Endothelial cell of umbilical vein (primary cell): ENCODE measurements around the gene IL22. TPM values are rescaled to one million over a fixed set of nuclear protein-coding genes. Genes with fewer than 3 reads are reported as not detected.

ENCODE experiments used
- BruUV-seq: library from RNA; stranded (reverse); fragments of 400-500 nt; replicated peaks from 2 replicates; lab custom pipeline; 2021; lab: Mats Ljungman, UMichigan
- CTCF ChIA-PET: fragments of 300-600, 350-600 bp; sonication (Branson Sonifier 250); formaldehyde crosslinking; loops from one replicate; lab custom pipeline; 2021; ENCODE audit warnings: antibody characterized with exemption, inconsistent platforms; lab: Charles Lee
- POLR2A ChIA-PET: fragments of 300-600, 350-600 bp; sonication (Branson Sonifier 250); formaldehyde crosslinking; loops from one replicate; lab custom pipeline; 2021; ENCODE audit warnings: antibody characterized with exemption, inconsistent platforms; lab: Charles Lee
- DNase-seq: peaks from one replicate; pipeline ENCODE4 v3.0.0-alpha.2; 2011; ENCODE audit warnings: low read depth, low spot score
- FAIRE-seq: peaks from 2 replicates; lab custom pipeline; 2011; peaks lifted over from hg19 to GRCh38; lab: Jason Lieb, UNC
- H2AFZ ChIP-seq: 2 replicates; pipeline ENCODE4 v1.6.0; 2012; ENCODE audit warnings: low read depth, low read length, control low read depth, inconsistent platforms
- H3K27ac ChIP-seq: 2 replicates; pipeline ENCODE4 v1.5.1; 2011; ENCODE audit warnings: low read depth, mild to moderate bottlenecking, control low read depth, low read length, moderate library complexity; ENCODE audit not compliant: insufficient read depth
- H3K27me3 ChIP-seq, 2 experiments: 2 replicates each; pipeline versions ENCODE4 v1.6.0 to v1.6.1; 2011; ENCODE audit warnings: low read length in 2 of 2, mixed read lengths in 1 of 2; ENCODE audit not compliant: control insufficient read depth in 2 of 2, insufficient read depth in 2 of 2
- H3K36me3 ChIP-seq, 2 experiments: 2 replicates in 1 of 2; 3 replicates in 1 of 2; pipeline ENCODE4 v1.5.1; 2011; ENCODE audit warnings: low read length in 2 of 2, mild to moderate bottlenecking in 1 of 2, moderate library complexity in 1 of 2; ENCODE audit not compliant: control insufficient read depth in 2 of 2, insufficient read depth in 2 of 2; ENCODE audit errors: extremely low read depth in 1 of 2
- H3K4me1 ChIP-seq: 3 replicates; pipeline ENCODE4 v1.5.1; 2011; ENCODE audit warnings: mild to moderate bottlenecking, low read length; ENCODE audit not compliant: control insufficient read depth, insufficient read depth; ENCODE audit errors: extremely low read depth
- H3K4me2 ChIP-seq: 2 replicates; pipeline ENCODE4 v1.6.1; 2011; ENCODE audit warnings: low read length, control low read depth, mixed read lengths; ENCODE audit not compliant: insufficient read depth
- H3K4me3 ChIP-seq, 3 experiments: fragments of 200-600 bp in 1 of 3; sonication (generic), shearing (Covaris generic) in 1 of 3; replicated peaks in 1 of 3; 2 replicates each; pipeline ENCODE4 v1.5.1; 2011 to 2016; ENCODE audit warnings: control low read depth in 3 of 3, low read length in 3 of 3, mild to moderate bottlenecking in 2 of 3, inconsistent platforms in 1 of 3, low read depth in 1 of 3, moderate library complexity in 1 of 3; ENCODE audit not compliant: insufficient read depth in 1 of 3
- H3K79me2 ChIP-seq: 2 replicates; pipeline ENCODE4 v1.6.0; 2012; ENCODE audit warnings: low read length, inconsistent platforms; ENCODE audit not compliant: control insufficient read depth, insufficient read depth
- H3K9ac ChIP-seq: replicated peaks from 2 replicates; pipeline ENCODE3; 2011; ENCODE audit warnings: low read length, control low read depth; ENCODE audit not compliant: insufficient read depth; ENCODE audit errors: extremely low read depth
- H3K9me1 ChIP-seq: replicated peaks from 3 replicates; pipeline ENCODE4 v1.6.0; 2011; ENCODE audit warnings: mild to moderate bottlenecking, low read length; ENCODE audit not compliant: control insufficient read depth, insufficient read depth; ENCODE audit errors: extremely low read depth
- H3K9me3 ChIP-seq: replicated peaks from 2 replicates; pipeline ENCODE4 v1.5.1; 2012; ENCODE audit warnings: low read length, inconsistent platforms; ENCODE audit not compliant: control insufficient read depth, insufficient read depth
- H4K20me1 ChIP-seq: replicated peaks from 2 replicates; pipeline ENCODE3; 2011; ENCODE audit warnings: mild to moderate bottlenecking, low read length; ENCODE audit not compliant: control insufficient read depth, insufficient read depth; ENCODE audit errors: extremely low read depth
- CTCF ChIP-seq, 2 donors: IDR thresholded peaks; 1 replicate in 1 of 2; 2 replicates in 1 of 2; pipeline ENCODE4 v1.5.1; 2011; ENCODE audit warnings: low read length in 2 of 2, mild to moderate bottlenecking in 2 of 2, moderate library complexity in 2 of 2, control low read depth in 1 of 2, inconsistent platforms in 1 of 2, low read depth in 1 of 2; ENCODE audit not compliant: insufficient read depth in 1 of 2; ENCODE audit errors: extremely low read depth in 1 of 2
- EZH2 ChIP-seq: IDR thresholded peaks from 2 replicates; pipeline ENCODE4 v1.6.1; 2012; ENCODE audit warnings: borderline replicate concordance, low read depth, mild to moderate bottlenecking, moderate library complexity, low read length, inconsistent platforms; ENCODE audit not compliant: severe bottlenecking
- FOS ChIP-seq: IDR thresholded peaks from 2 replicates; pipeline ENCODE4 v1.6.1; 2011; ENCODE audit warnings: mild to moderate bottlenecking, low read length, moderate library complexity, borderline replicate concordance; ENCODE audit not compliant: insufficient read depth
- GATA2 ChIP-seq: IDR thresholded peaks from 2 replicates; pipeline ENCODE4 v1.7.0; 2011; ENCODE audit warnings: low read depth, mild to moderate bottlenecking, moderate library complexity, mixed read lengths, low read length; ENCODE audit not compliant: insufficient read length, insufficient read depth
- JUN ChIP-seq: IDR thresholded peaks from 2 replicates; pipeline ENCODE4 v1.6.1; 2011; ENCODE audit warnings: borderline replicate concordance, low read depth; ENCODE audit not compliant: insufficient read length, insufficient read depth
- MYC ChIP-seq: IDR thresholded peaks from one replicate; pipeline ENCODE4 v1.6.1; 2011; ENCODE audit warnings: mild to moderate bottlenecking, low read depth, low read length
- POLR2A ChIP-seq: IDR thresholded peaks from 2 replicates; pipeline ENCODE4 v1.6.1; 2012; ENCODE audit warnings: low read depth, mild to moderate bottlenecking, control low read depth, low read length
- POLR2AphosphoS5 ChIP-seq: IDR thresholded peaks from 2 replicates; pipeline ENCODE4 v1.6.1; 2012; ENCODE audit warnings: low read depth, mild to moderate bottlenecking, control low read depth, low read length, moderate library complexity; ENCODE audit not compliant: insufficient read depth
- dilution Hi-C: fragments of 300-500 bp; cut with MboI; formaldehyde crosslinking; loops from one replicate; pipeline ENCODE4 v1.15.0; 2019; ENCODE audit warnings: low sequenced_read_pairs; ENCODE audit not compliant: extremely low pct_ligation_motif_present
- intact Hi-C: fragments of 100-400 bp; cut with micrococcal nuclease; formaldehyde crosslinking; loops from one replicate; pipeline ENCODE4 v1.10.0; 2022
- polyA plus RNA-seq, 4 experiments: library from polyadenylated mRNA; depleted of rRNA in 3 of 4; stranded (reverse) in 3 of 4; unstranded in 1 of 4; fragments of >200 nt; gene quantifications; 2 replicates each; pipeline versions ENCODE4 v1.2.1 to v1.2.3, GENCODE V29; 2011 to 2012; ENCODE audit warnings: missing spikeins in 1 of 4
- total RNA-seq: library from RNA; stranded (reverse); gene quantifications from 2 replicates; pipeline ENCODE4 v1.2.3, GENCODE V29; 2021
- TF ChIP-seq, protein P1 (sequence below): IDR thresholded peaks from 2 replicates; pipeline ENCODE4 v1.6.1; 2011; ENCODE audit not compliant: insufficient read depth, insufficient read length

Gene IL22
- total and polyA plus RNA-seq, 2 donors (not counting 3 experiments of a cell fraction or from before 2014, with no cell fraction given) = not detected

GRCh38 chr12:68260153-68260552 is 6.7 kb upstream of the IL22 start:
- no peak overlapping the region for H3K4me2 ChIP-seq
- H3K27me3 ChIP-seq = no peaks in the 10 kb centered on the region
- no peaks in the 10 kb centered on the region for H3K79me2 ChIP-seq
- H3K9me1 ChIP-seq = no peaks in the 10 kb centered on the region
- no peak overlapping the region for H3K4me3 ChIP-seq
- POLR2A ChIA-PET = no interaction called here
- H4K20me1 ChIP-seq = no peaks in the 10 kb centered on the region
- no peaks in the 10 kb centered on the region for H3K36me3 ChIP-seq
- H3K9me3 ChIP-seq = no peaks in the 10 kb centered on the region
- intact Hi-C loops (no loop called here), dilution Hi-C loops (no loop called here)
- no peak for DNase-seq
- FAIRE-seq = no peak
- H3K9ac ChIP-seq = no peak overlapping the region
- TF ChIP-seq MYC = no peak
- TF ChIP-seq GATA2 = no peak
- TF ChIP-seq POLR2AphosphoS5 = no peak
- no peak for TF ChIP-seq FOS
- no peak for TF ChIP-seq CTCF (IDR thresholded peaks at IDR 0.05; ENCODE audit: extremely low read depth in 1 of 2, insufficient read depth in 1 of 2, low read depth in 1 of 2, low read length in 2 of 2)
- no peak for TF ChIP-seq JUN
- TF ChIP-seq POLR2A = no peak
- no peak for TF ChIP-seq EZH2
- TF ChIP-seq, protein P1, sequence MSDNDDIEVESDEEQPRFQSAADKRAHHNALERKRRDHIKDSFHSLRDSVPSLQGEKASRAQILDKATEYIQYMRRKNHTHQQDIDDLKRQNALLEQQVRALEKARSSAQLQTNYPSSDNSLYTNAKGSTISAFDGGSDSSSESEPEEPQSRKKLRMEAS = no peak
- H3K4me1 ChIP-seq = no peaks in the 10 kb centered on the region
- H3K27ac ChIP-seq = no peak overlapping the region
- BruUV-seq = no TSS peak
- CTCF ChIA-PET = no interaction called here
- H2AFZ ChIP-seq = no peak overlapping the region
